ENCODE data around the gene MID2. TPM values are rescaled to one million over a fixed set of nuclear protein-coding genes. Genes with fewer than 3 reads are reported as not detected.

Gene MID2
- total and polyA plus RNA-seq, 5 experiments from 2014 or later, result 5.8 to 20.5 (median 12.3) TPM

GRCh38 chrX:107826238-107827029 is 768 bp downstream of the MID2 start:
- Mint-ChIP-seq H3K36me3 (no peaks in the 10 kb centered on the region), H3K27ac (peak overlapping the region; percentile 58 to 95 (median 87)), H3K27me3 (peaks cover 0 to 4% (median 0%) of the 10 kb centered on the region in 5 donors), H3K4me1 (peaks cover 16 to 55% (median 48%) of the 10 kb centered on the region in 4 donors), H3K4me3 (peak overlapping the region; percentile 79 to 93 (median 90)), H3K9me3 (no peaks in the 10 kb centered on the region)
- DNase-seq (peak in 8 of 10 donors; percentile 16 to 67 (median 38)), ATAC-seq (peak; percentile 69 to 82)
- POLR2A ChIA-PET, result interaction anchor here (0.7 to 3.0 kb wide), 12 partner anchors 12 to 265 kb away, joined by 3 to 18 read pairs (median 5); partner anchors contain the start of genes ATG4A, NCBP2L, PRPS1 and PSMD10

DNA sequence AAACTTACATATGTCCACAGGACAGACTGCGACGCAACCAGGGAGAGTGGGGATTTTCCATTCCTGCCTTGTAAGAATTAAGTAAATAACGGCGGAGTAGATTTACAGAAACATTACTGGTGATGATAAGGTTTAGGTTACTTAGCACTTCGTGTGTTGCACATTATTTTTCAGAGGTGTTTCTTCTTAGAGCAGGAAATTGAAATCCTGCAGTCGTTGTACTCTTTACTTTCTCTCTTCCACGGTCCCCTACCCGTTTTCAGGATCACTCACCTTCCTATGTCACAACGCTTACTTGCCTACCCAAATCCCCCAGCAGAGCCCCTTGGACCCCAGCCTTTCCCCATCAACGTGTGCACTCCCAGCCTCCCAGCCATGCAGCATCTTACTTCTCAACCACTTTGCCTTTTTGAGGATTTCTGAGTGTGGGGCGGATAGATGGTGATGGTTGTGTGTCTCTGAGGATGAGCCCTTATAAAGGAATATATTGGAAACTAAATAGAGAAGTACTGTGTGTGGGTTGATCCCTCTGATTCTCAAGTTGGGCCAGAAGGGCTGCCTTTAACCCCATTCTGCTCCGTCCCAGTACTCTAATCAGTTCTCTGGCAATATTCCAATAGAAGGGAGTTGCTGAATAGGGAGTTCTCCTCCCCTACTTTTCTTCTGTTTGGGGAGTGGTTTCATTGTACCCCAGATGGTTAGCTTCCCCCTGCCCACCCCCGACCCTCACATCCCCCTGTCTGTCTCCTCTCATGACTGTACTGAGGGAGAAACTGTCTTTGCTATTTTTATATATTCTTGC is 1.6 kb downstream of the MID2 start:
- Mint-ChIP-seq H3K4me3 (peak overlapping the region; percentile 77 to 93 (median 90)), H3K4me1 (peaks cover 16 to 55% (median 50%) of the 10 kb centered on the region in 4 donors), H3K27me3 (peaks cover 0 to 4% (median 0%) of the 10 kb centered on the region in 5 donors), H3K36me3 (no peaks in the 10 kb centered on the region), H3K9me3 (no peaks in the 10 kb centered on the region), H3K27ac (peak overlapping the region; percentile 58 to 95 (median 86))
- ATAC-seq (peak in 1 of 2 donors; percentile 8), DNase-seq (peak in 1 of 10 donors; percentile 17)
- POLR2A ChIA-PET, result interaction anchor here (0.7 to 3.0 kb wide), 6 partner anchors 83 to 199 kb away, joined by 3 to 18 read pairs (median 6); partner anchors contain the start of gene PRPS1

DNA sequence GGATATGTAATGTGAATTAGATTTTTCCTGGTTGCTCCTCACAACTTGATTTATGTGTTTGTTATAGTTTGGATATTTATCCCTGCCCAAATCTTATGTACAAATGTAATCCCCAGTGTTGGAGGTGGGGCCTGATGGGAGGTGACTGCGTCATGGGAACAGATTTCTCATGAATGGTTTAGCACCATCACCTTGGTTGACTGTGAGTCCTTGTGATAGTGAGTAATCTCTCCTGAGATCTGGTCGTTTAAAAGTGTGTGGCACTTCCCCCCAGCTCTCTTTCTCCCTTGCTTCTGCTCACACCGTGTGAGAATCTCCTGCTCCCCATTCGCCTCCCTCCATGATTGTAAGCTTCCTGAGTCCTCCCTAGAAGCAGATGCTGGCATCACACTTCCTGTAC is 2.2 kb downstream of the MID2 start:
- ATAC-seq, result no peak

GRCh38 chrX:107829878-107830277 is 4.2 kb downstream of the MID2 start:
- H3K27ac Mint-ChIP-seq, result no peak overlapping the region
- no peaks in the 10 kb centered on the region for H3K27me3 Mint-ChIP-seq
- no peak overlapping the region for H3K4me3 Mint-ChIP-seq
- H3K36me3 Mint-ChIP-seq, result peaks cover 0 to 4% (median 2%) of the 10 kb centered on the region in 3 donors
- POLR2A ChIA-PET, result no interaction called here
- DNase-seq (no peak), ATAC-seq (no peak)
- H3K9me3 Mint-ChIP-seq, result no peaks in the 10 kb centered on the region
- H3K4me1 Mint-ChIP-seq, result peaks cover 15 to 50% (median 37%) of the 10 kb centered on the region in 4 donors

More for the DNA sequence above, 2.2 kb downstream of the MID2 start:
- POLR2A ChIA-PET, result interaction anchor here (0.7 kb wide), 1 partner anchor 199 kb away, joined by 4 read pairs; no protein-coding TSS in a partner anchor
- Mint-ChIP-seq H3K9me3 (no peaks in the 10 kb centered on the region), H3K36me3 (no peaks in the 10 kb centered on the region), H3K27me3 (peaks cover 0 to 4% (median 0%) of the 10 kb centered on the region in 5 donors), H3K4me1 (peaks cover 16 to 55% (median 50%) of the 10 kb centered on the region in 4 donors), H3K27ac (peak overlapping the region in 2 of 10 donors; percentile 63 to 94), H3K4me3 (peak overlapping the region; percentile 48 to 93 (median 78))
- no peak for DNase-seq

GRCh38 chrX:107831071-107831730 is 5.5 kb downstream of the MID2 start:
- POLR2A ChIA-PET, result no interaction called here
- no peaks in the 10 kb centered on the region for H3K27me3 Mint-ChIP-seq
- peaks cover 13 to 39% (median 31%) of the 10 kb centered on the region in 4 donors for H3K4me1 Mint-ChIP-seq
- no peak overlapping the region for H3K27ac Mint-ChIP-seq
- H3K9me3 Mint-ChIP-seq, result no peaks in the 10 kb centered on the region
- H3K4me3 Mint-ChIP-seq, result no peak overlapping the region
- ATAC-seq (no peak), DNase-seq (no peak)
- peaks cover 0 to 4% (median 2%) of the 10 kb centered on the region in 3 donors for H3K36me3 Mint-ChIP-seq

DNA sequence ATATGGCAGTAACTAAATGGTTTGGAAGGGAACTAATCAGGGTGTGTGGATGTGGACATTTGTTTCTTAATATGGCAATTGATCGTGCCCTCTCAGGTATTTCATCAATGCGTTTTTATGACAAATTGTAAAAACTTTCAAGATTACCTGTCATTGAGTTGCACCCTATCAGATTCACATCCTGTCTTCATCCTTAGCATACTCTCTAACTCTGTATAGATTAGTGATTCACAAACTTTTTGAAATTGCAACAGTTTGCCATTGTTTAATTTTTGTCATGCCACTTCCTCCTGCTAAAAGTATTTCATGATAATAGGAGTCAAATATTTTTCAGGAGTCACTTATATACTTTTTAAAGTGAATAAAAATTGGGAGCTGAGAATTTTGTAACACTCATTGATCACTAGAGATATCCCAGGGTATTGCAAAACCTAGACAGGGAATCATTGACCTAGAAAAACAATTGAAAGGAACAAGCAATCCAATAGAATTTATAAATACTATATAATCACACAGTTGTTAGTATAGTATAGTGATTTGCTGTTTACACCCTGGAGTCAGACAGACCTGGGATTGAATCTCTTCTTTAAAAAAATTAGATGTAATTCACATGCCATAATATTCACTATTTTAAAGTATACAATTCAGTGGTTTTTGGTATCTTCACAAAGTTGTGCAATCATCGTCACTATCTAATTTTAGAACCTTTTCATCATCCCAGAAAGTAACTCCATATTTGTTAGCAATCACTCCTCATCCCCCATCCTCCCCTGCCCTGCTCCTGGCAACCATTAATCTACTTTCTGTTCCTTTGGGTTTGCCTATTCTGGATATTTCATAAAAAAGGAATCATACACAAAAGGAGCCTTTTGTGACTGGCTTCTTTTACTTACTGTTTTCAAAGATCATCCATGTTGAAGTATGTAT is 8.9 kb downstream of the MID2 start:
- Mint-ChIP-seq H3K36me3 (peaks cover 0 to 7% (median 2%) of the 10 kb centered on the region in 3 donors), H3K27me3 (no peaks in the 10 kb centered on the region), H3K9me3 (no peaks in the 10 kb centered on the region), H3K4me1 (peaks cover 11 to 32% (median 21%) of the 10 kb centered on the region in 4 donors), H3K27ac (no peak overlapping the region), H3K4me3 (no peak overlapping the region)
- no peak for DNase-seq
- ATAC-seq, result no peak
- POLR2A ChIA-PET, result no interaction called here

DNA sequence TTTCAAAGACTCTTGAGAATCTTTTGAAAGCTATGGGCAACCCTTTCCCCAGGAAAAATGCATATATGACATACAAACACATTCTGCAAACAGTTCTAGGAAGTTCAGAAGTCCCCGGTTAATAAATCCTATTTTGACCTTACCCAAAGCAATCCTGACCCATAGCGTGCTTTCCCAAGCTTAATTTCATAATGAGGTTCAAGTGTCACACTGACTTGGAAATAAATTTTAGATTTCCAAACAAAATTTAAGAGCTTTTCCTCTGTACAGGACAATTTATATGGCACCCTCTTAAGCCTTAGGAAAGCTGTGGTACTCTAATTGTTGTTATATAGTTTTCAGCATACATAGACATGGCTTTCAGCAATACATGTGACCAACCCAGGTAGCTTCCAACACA is 11.3 kb downstream of the MID2 start:
- POLR2A ChIA-PET, result no interaction called here
- Mint-ChIP-seq H3K36me3 (peaks cover 0 to 22% (median 13%) of the 10 kb centered on the region in 3 donors), H3K27me3 (peaks cover 0 to 1% (median 0%) of the 10 kb centered on the region in 5 donors), H3K4me3 (no peak overlapping the region), H3K4me1 (peaks cover 7 to 18% (median 14%) of the 10 kb centered on the region in 4 donors), H3K27ac (peak overlapping the region in 1 of 10 donors; percentile 47), H3K9me3 (no peaks in the 10 kb centered on the region)
- no peak for ATAC-seq
- DNase-seq, result no peak

GRCh38 chrX:107840971-107841370 is 15.3 kb downstream of the MID2 start:
- Mint-ChIP-seq H3K4me3 (no peak overlapping the region), H3K27ac (no peak overlapping the region), H3K27me3 (peaks cover 0 to 1% (median 0%) of the 10 kb centered on the region in 5 donors), H3K9me3 (no peaks in the 10 kb centered on the region), H3K36me3 (peaks cover 0 to 30% (median 15%) of the 10 kb centered on the region in 3 donors), H3K4me1 (peaks cover 7 to 17% (median 10%) of the 10 kb centered on the region in 4 donors)
- no peak for ATAC-seq
- no peak for DNase-seq
- POLR2A ChIA-PET, result no interaction called here

DNA sequence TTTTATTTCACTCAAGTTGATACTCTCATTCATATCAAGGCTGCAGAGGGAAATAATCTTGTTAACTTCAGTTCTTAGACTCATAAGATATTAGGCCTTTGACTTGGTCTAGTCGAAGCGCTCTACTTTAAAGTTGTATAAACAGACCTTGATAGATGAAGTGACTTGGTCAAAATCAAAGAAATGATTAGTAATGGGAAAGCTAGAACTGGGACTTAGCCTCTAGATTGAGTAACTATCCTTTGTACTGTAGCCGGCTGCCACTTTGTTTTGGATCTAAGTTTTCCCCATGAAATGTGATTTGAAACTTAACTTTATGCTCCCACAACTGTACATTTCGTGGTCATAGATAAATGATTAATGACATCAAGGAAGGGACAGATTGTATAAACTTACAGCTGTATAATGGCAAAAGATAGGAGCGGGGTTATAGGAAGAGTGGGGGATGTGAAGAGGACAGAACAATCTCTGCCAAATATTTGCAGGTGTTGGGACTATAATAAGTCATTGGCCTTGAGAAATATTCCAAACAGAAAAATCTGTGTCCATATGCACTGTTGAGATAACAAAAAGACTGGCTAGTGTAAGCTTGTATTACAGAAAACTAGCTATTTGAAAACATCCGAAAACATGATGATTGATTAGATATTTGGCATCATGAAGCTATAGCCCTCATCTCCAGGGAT is 17.2 kb downstream of the MID2 start:
- Mint-ChIP-seq H3K27me3 (peaks cover 0 to 1% (median 0%) of the 10 kb centered on the region in 5 donors), H3K27ac (no peak overlapping the region), H3K9me3 (no peaks in the 10 kb centered on the region), H3K36me3 (peaks cover 0 to 29% (median 15%) of the 10 kb centered on the region in 3 donors), H3K4me1 (peaks cover 2 to 10% (median 4%) of the 10 kb centered on the region in 4 donors), H3K4me3 (no peak overlapping the region)
- DNase-seq, result no peak
- POLR2A ChIA-PET, result no interaction called here
- no peak for ATAC-seq

GRCh38 chrX:107845625-107846024 is 20.0 kb downstream of the MID2 start:
- POLR2A ChIA-PET, result no interaction called here
- no peaks in the 10 kb centered on the region for H3K9me3 Mint-ChIP-seq
- H3K36me3 Mint-ChIP-seq, result peaks cover 0 to 28% (median 15%) of the 10 kb centered on the region in 3 donors
- H3K27ac Mint-ChIP-seq, result no peak overlapping the region
- no peak for ATAC-seq
- H3K4me1 Mint-ChIP-seq, result peaks cover 3 to 10% (median 6%) of the 10 kb centered on the region in 4 donors
- no peak for DNase-seq
- H3K4me3 Mint-ChIP-seq, result no peak overlapping the region
- peaks cover 0 to 1% (median 0%) of the 10 kb centered on the region in 5 donors for H3K27me3 Mint-ChIP-seq

DNA sequence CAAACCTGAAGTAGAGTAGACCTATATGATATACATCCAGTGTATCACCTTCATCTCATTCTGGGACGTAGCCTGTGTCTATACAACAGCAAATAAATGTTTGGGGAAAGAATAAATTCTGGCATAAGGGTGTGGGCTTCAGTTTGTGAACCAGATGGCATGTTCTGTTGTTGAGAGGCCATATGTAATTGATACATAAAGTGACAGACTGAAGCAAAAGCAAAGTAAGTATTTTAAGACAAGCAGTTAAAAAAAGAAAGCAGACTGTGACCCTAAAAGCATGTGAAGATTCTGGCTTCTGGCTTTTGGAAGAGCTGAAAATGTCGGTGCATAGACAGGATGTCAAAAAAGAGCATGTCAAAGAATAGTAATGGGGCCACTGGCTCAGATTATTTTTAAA is 22.9 kb downstream of the MID2 start:
- no peaks in the 10 kb centered on the region for H3K27me3 Mint-ChIP-seq
- H3K27ac Mint-ChIP-seq, result no peak overlapping the region
- no peak overlapping the region for H3K4me3 Mint-ChIP-seq
- peaks cover 3 to 9% (median 6%) of the 10 kb centered on the region in 4 donors for H3K4me1 Mint-ChIP-seq
- ATAC-seq (no peak), DNase-seq (no peak)
- H3K36me3 Mint-ChIP-seq, result peaks cover 0 to 19% (median 7%) of the 10 kb centered on the region in 3 donors
- POLR2A ChIA-PET, result no interaction called here
- H3K9me3 Mint-ChIP-seq, result no peaks in the 10 kb centered on the region
